NCI-H2107 treated with DMSO at 0.1 percent for 48 hours (cell line): Measurements from ENCODE around the gene ZRANB1.
A peak's percentile ranks its signal among the peaks of the same experiment; 100 is the strongest.

Experiments used
- DNase-seq: peaks from one replicate; lab custom pipeline; 2025; ENCODE audit not compliant: unreplicated experiment; lab: John Stamatoyannopoulos, UW

ZRANB1 gene

GRCh38 chr10:125017547-125018298 lies 75.8 kb downstream of the ZRANB1 start:
- no peak for DNase-seq

GRCh38 chr10:125018576-125019143 lies 76.7 kb downstream of the ZRANB1 start:
- DNase-seq, result no peak

GRCh38 chr10:125020386-125020785 lies 78.5 kb downstream of the ZRANB1 start:
- no peak for DNase-seq

GRCh38 chr10:125020871-125021270 lies 78.9 kb downstream of the ZRANB1 start:
- no peak for DNase-seq

- DNase-seq, result no peak
Measured at GRCh38 chr10:125021686-125022344, 79.9 kb downstream of the ZRANB1 start.

GRCh38 chr10:125022671-125023070 lies 80.7 kb downstream of the ZRANB1 start:
- no peak for DNase-seq

- peak; percentile 49 for DNase-seq
Measured at GRCh38 chr10:125023255-125023654, 81.3 kb downstream of the ZRANB1 start.

GRCh38 chr10:125023862-125024496 lies 82.1 kb downstream of the ZRANB1 start:
- peak; percentile 70 for DNase-seq

- DNase-seq, result no peak
Measured at GRCh38 chr10:125024497-125025234, 82.7 kb downstream of the ZRANB1 start.

GRCh38 chr10:125025341-125025740 lies 83.4 kb downstream of the ZRANB1 start:
- DNase-seq, result no peak

GRCh38 chr10:125026036-125026931 lies 84.4 kb downstream of the ZRANB1 start:
- DNase-seq, result no peak

- no peak for DNase-seq
Measured at GRCh38 chr10:125026974-125027735, 85.2 kb downstream of the ZRANB1 start.

- no peak for DNase-seq
Measured at GRCh38 chr10:125027871-125028869, 86.2 kb downstream of the ZRANB1 start.

- DNase-seq, result no peak
Measured at GRCh38 chr10:125029584-125030242, 87.8 kb downstream of the ZRANB1 start.

- DNase-seq, result no peak
Measured at GRCh38 chr10:125030567-125031197, 88.8 kb downstream of the ZRANB1 start.

GRCh38 chr10:125032474-125033020 lies 90.6 kb downstream of the ZRANB1 start:
- DNase-seq, result no peak
